AG04450 (cell line): ENCODE measurements around the gene STKLD1. TPM values are rescaled to one million over a fixed set of nuclear protein-coding genes. Genes with fewer than 3 reads are reported as not detected.

Experiments used
- CTCF ChIA-PET: fragments of 300-600, 350-600 bp; formaldehyde crosslinking; extraction: SDS; loops from one replicate; lab custom pipeline; 2022; ENCODE audit warnings: antibody characterized with exemption, inconsistent platforms; lab: Charles Lee
- POLR2A ChIA-PET: fragments of 350-600 bp; formaldehyde crosslinking; extraction: SDS; loops from one replicate; lab custom pipeline; 2021; ENCODE audit warnings: antibody characterized with exemption, inconsistent platforms; lab: Yijun Ruan, JAX
- DNase-seq: peaks from one replicate; pipeline ENCODE4 v3.0.0-alpha.2; 2011; ENCODE audit warnings: low read depth, low spot score
- H3K27ac ChIP-seq: one replicate; pipeline ENCODE4 v1.5.1; 2012; ENCODE audit warnings: low read depth, low read length, control low read depth
- H3K27me3 ChIP-seq: one replicate; pipeline ENCODE4 v1.6.0; 2012; ENCODE audit warnings: low read length; ENCODE audit not compliant: control insufficient read depth, insufficient read depth
- H3K4me3 ChIP-seq: 2 replicates; pipeline ENCODE4 v1.5.1; 2011; ENCODE audit warnings: mild to moderate bottlenecking, low read depth, low read length, control low read depth
- H3K9me3 ChIP-seq: 2 replicates; pipeline ENCODE4 v1.5.1; 2012; ENCODE audit warnings: low read length; ENCODE audit not compliant: control insufficient read depth, insufficient read depth
- polyA plus RNA-seq: library from polyadenylated mRNA; depleted of rRNA; stranded (reverse); fragments of >200 nt; gene quantifications from 2 replicates; pipeline ENCODE4 v1.2.3, GENCODE V29; 2011; rRNA removed
- small RNA-seq: library from RNA; depleted of rRNA; stranded (forward); fragments of <200 nt; gene quantifications from one replicate; pipeline ENCODE3, GENCODE V24; 2012; ENCODE audit warnings: low read depth; ENCODE audit not compliant: insufficient read length
- TF ChIP-seq, protein P1 (sequence below): IDR thresholded peaks from 2 replicates; pipeline ENCODE4 v1.5.1; 2011; ENCODE audit warnings: low read depth, low read length, control low read depth, inconsistent platforms

Gene STKLD1
- polyA plus RNA-seq, 1 experiment = 0.95 TPM

DNA sequence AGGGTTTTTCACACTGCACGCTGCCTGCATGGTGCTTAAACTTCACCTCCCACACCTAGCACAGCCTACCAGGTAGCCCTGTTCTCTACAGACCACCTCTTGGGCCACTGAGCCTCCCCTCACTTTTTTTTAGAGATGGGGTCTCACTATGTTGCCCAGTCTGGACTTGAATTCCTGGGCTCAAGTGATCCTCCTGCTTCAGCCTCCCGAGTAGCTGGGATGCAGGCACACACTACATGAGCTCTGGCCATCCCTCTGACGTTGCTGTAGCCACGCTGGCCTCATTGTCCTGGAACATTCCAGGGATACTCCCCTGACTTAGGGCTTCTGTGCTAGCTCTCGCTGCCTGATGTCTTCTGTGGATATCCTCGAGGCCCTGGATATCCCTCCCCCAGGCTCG, 76.4 kb downstream of the STKLD1 start:
- H3K27ac ChIP-seq = no peak overlapping the region
- H3K4me3 ChIP-seq = no peak overlapping the region
- no peak for DNase-seq
- CTCF ChIA-PET = no interaction called here
- H3K27me3 ChIP-seq = peaks cover 7% of the 10 kb centered on the region
- POLR2A ChIA-PET = no interaction called here
- H3K9me3 ChIP-seq = no peaks in the 10 kb centered on the region
- TF ChIP-seq, protein P1, sequence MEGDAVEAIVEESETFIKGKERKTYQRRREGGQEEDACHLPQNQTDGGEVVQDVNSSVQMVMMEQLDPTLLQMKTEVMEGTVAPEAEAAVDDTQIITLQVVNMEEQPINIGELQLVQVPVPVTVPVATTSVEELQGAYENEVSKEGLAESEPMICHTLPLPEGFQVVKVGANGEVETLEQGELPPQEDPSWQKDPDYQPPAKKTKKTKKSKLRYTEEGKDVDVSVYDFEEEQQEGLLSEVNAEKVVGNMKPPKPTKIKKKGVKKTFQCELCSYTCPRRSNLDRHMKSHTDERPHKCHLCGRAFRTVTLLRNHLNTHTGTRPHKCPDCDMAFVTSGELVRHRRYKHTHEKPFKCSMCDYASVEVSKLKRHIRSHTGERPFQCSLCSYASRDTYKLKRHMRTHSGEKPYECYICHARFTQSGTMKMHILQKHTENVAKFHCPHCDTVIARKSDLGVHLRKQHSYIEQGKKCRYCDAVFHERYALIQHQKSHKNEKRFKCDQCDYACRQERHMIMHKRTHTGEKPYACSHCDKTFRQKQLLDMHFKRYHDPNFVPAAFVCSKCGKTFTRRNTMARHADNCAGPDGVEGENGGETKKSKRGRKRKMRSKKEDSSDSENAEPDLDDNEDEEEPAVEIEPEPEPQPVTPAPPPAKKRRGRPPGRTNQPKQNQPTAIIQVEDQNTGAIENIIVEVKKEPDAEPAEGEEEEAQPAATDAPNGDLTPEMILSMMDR = no peak

DNA sequence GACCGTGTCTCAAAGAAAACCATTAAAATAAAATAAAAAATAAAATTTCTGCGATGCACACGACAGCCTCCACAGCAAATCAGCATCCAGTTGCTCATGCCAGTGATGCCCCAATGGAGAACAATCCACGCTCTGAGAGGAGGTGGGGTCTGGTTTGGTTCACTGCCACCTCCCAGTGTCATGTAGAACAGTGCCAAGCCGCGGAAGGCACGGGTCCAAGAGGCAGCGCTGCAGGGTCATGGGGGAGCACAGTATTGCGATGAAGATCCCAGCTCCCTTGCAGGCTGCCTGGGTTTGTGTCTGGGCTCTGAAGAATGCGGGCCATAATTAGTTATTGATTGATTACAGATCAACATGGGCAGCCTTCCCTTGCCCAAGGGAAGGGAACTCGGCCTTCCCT, 77.5 kb downstream of the STKLD1 start:
- Histone ChIP-seq H3K4me3 (no peak overlapping the region), H3K27ac (no peak overlapping the region), H3K9me3 (no peaks in the 10 kb centered on the region), H3K27me3 (peaks cover 5% of the 10 kb centered on the region)
- TF ChIP-seq, protein P1 = no peak
- no peak for DNase-seq
- ChIA-PET CTCF (no interaction called here), POLR2A (no interaction called here)

DNA sequence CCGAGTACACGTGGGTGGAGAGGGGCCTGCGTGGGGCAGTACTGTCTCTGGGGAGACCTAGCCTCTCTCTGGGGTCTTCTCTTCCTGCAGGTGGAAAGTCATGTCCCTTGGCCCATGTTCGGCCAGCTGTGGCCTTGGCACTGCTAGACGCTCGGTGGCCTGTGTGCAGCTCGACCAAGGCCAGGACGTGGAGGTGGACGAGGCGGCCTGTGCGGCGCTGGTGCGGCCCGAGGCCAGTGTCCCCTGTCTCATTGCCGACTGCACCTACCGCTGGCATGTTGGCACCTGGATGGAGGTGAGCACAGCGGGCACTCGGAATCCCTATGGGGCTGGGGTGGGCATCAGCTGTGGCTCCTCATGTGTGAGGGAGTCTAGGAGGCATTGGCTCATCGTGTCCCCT, 78.2 kb downstream of the STKLD1 start:
- Histone ChIP-seq H3K27ac (no peak overlapping the region), H3K9me3 (no peaks in the 10 kb centered on the region), H3K27me3 (peaks cover 6% of the 10 kb centered on the region), H3K4me3 (no peak overlapping the region)
- ChIA-PET POLR2A (no interaction called here), CTCF (no interaction called here)
- TF ChIP-seq, protein P1 = no peak
- DNase-seq = no peak

DNA sequence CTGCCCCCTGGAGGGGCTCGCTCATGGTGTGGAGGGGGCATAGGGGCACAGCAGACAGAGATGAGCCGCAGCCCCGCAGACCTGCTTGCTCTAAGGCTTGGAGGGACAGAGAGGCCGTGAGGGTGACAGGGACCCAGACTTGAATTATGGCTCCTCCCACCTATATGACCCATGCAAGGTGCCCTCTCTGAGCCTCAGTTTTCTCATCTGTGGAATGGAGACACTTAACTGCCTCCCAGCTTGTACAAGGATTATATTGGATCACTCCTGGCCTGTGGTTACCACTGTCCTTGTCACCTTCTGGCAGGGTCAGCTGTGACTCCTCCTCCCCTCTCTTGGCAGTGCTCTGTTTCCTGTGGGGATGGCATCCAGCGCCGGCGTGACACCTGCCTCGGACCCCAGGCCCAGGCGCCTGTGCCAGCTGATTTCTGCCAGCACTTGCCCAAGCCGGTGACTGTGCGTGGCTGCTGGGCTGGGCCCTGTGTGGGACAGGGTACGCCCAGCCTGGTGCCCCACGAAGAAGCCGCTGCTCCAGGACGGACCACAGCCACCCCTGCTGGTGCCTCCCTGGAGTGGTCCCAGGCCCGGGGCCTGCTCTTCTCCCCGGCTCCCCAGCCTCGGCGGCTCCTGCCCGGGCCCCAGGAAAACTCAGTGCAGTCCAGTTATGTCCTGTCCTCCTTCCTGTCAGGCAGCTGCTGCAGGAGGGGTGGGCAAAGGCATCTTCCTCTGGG, 78.9 kb downstream of the STKLD1 start:
- H3K27ac ChIP-seq = no peak overlapping the region
- TF ChIP-seq, protein P1 = no peak
- H3K9me3 ChIP-seq = no peaks in the 10 kb centered on the region
- ChIA-PET POLR2A (no interaction called here), CTCF (no interaction called here)
- H3K4me3 ChIP-seq = no peak overlapping the region
- DNase-seq = no peak
- H3K27me3 ChIP-seq = peaks cover 6% of the 10 kb centered on the region

Small RNA genes lying within 50 kb of the gene (small RNA-seq; reads per million reads assigned to genes)
- gene RF00019 (not detected), gene SNORD24 (not detected), gene SNORD36A (not detected), gene SNORD36B (not detected), gene SNORD36C (not detected)

Other genes with a start within 250 kb of the STKLD1 start
- 3.5 TPM in 2 replicates for gene GBGT1, start 212.5 kb upstream of the STKLD1 start, polyA plus RNA-seq
- not detected in 2 replicates for gene OBP2B, start 167.1 kb upstream of the STKLD1 start, polyA plus RNA-seq
- gene ABO, start 101.2 kb upstream of the STKLD1 start, polyA plus RNA-seq = not detected in 2 replicates
- 6.2 and 8.5 TPM in 2 replicates for gene SURF6, start 40.2 kb upstream of the STKLD1 start, polyA plus RNA-seq
- gene MED22, start 28.2 kb upstream of the STKLD1 start, polyA plus RNA-seq = 14.1 and 20.2 TPM in 2 replicates
- 2,708 and 3,305 TPM in 2 replicates for gene RPL7A, start 28.1 kb upstream of the STKLD1 start, polyA plus RNA-seq
- 28.2 and 29.9 TPM in 2 replicates for gene SURF1, start 19.9 kb upstream of the STKLD1 start, polyA plus RNA-seq
- 9.9 and 11.4 TPM in 2 replicates for gene SURF2, start 19.8 kb upstream of the STKLD1 start, polyA plus RNA-seq
- 293 and 296 TPM in 2 replicates for gene SURF4, start 306 bp upstream of the STKLD1 start, polyA plus RNA-seq
- gene REXO4, start 41.6 kb downstream of the STKLD1 start, polyA plus RNA-seq = 19.4 and 21.0 TPM in 2 replicates
- gene ADAMTS13, start 46.0 kb downstream of the STKLD1 start, polyA plus RNA-seq = 0.86 and 0.94 TPM in 2 replicates
- gene CACFD1, start 83.6 kb downstream of the STKLD1 start, polyA plus RNA-seq = 9.2 and 10.3 TPM in 2 replicates
- gene SLC2A6, start 102.7 kb downstream of the STKLD1 start, polyA plus RNA-seq = 1.7 and 2.3 TPM in 2 replicates
- gene MYMK, start 148.6 kb downstream of the STKLD1 start, polyA plus RNA-seq = not detected in 2 replicates
- gene ADAMTSL2, start 158.3 kb downstream of the STKLD1 start, polyA plus RNA-seq = not detected in 2 replicates
- not detected in 2 replicates for gene FAM163B, start 233.0 kb downstream of the STKLD1 start, polyA plus RNA-seq